ENCODE results near the gene NUP210L. TPM values are rescaled to one million over a fixed set of nuclear protein-coding genes. Genes with fewer than 3 reads are reported as not detected.

Gene NUP210L
- total and polyA plus RNA-seq, 2 of the 13 experiments (the other 11 are each of a cell fraction or from before 2014, with no cell fraction given) = not detected

DNA sequence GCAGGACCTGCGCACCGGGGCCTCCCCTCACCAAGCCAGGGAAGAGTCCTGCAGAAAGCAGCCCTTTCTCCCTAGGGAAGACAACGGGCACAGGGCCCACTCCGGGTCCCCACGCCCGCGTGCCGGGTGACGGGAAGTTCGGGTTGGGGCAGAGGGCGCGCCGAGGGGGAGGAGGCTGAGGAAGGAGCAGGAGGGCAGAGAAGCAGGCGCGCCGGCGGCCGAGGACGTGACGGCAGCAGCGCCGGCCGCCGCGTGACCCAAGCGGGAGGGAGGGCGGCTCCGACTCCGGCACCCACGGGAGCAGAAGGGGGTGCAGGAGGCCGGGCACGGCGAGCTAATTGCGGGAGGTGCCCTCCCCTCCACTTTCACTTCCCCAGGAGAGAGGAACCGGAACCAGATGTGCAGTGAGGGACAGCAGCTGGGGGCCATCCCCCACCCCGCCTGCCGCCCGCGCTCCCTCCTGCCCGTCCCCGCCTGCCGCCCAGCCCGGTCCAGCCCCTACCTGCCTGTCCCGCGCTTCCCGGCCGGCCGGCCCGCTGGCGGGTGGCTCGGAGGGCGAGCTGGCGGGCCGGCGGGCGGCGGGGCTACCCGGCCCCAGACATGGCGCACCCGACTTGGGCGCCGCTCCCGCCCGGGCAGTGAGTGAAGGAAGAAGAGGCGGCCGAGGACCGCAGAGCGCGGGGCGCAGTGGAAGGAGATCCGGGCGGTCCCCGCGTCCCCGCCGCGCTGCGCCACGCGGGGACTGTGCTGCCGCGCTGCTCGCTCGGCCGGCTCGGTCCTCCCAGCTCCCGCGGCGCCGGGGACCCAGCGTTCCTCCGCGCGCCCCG lies 208.9 kb downstream of the NUP210L start (continued):
- TF ChIP-seq, protein P1, sequence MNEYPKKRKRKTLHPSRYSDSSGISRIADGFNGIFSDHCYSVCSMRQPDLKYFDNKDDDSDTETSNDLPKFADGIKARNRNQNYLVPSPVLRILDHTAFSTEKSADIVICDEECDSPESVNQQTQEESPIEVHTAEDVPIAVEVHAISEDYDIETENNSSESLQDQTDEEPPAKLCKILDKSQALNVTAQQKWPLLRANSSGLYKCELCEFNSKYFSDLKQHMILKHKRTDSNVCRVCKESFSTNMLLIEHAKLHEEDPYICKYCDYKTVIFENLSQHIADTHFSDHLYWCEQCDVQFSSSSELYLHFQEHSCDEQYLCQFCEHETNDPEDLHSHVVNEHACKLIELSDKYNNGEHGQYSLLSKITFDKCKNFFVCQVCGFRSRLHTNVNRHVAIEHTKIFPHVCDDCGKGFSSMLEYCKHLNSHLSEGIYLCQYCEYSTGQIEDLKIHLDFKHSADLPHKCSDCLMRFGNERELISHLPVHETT (CRISPR knock-in tag; conservative IDR thresholded peaks at IDR 0.05) = no peak
- TF ChIP-seq ZNF138 (CRISPR knock-in tag; IDR thresholded peaks at IDR 0.05; ENCODE audit: low read depth) (0 out of 2 replicates have a peak, but pooled peaks have one; percentile 42), ZNF746 (CRISPR knock-in tag; IDR thresholded peaks at IDR 0.05) (0 out of 2 replicates have a peak, but pooled peaks have one; percentile 20), RFXAP (CRISPR knock-in tag; IDR thresholded peaks at IDR 0.05; ENCODE audit: borderline replicate concordance) (no peak), ZNF607 (CRISPR knock-in tag; IDR thresholded peaks at IDR 0.05; ENCODE audit: borderline replicate concordance) (peak; percentile 23; the same call in 1 of the 2 replicates)
- TF ChIP-seq, protein P2, sequence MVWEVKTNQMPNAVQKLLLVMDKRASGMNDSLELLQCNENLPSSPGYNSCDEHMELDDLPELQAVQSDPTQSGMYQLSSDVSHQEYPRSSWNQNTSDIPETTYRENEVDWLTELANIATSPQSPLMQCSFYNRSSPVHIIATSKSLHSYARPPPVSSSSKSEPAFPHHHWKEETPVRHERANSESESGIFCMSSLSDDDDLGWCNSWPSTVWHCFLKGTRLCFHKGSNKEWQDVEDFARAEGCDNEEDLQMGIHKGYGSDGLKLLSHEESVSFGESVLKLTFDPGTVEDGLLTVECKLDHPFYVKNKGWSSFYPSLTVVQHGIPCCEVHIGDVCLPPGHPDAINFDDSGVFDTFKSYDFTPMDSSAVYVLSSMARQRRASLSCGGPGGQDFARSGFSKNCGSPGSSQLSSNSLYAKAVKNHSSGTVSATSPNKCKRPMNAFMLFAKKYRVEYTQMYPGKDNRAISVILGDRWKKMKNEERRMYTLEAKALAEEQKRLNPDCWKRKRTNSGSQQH (CRISPR knock-in tag; IDR thresholded peaks at IDR 0.05; ENCODE audit: low read depth) = no peak
- TF ChIP-seq, protein P3, sequence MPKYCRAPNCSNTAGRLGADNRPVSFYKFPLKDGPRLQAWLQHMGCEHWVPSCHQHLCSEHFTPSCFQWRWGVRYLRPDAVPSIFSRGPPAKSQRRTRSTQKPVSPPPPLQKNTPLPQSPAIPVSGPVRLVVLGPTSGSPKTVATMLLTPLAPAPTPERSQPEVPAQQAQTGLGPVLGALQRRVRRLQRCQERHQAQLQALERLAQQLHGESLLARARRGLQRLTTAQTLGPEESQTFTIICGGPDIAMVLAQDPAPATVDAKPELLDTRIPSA (CRISPR knock-in tag; IDR thresholded peaks at IDR 0.05; ENCODE audit: borderline replicate concordance) = peak; percentile 3; the same call in 1 of the 2 replicates
- TF ChIP-seq, protein P4, sequence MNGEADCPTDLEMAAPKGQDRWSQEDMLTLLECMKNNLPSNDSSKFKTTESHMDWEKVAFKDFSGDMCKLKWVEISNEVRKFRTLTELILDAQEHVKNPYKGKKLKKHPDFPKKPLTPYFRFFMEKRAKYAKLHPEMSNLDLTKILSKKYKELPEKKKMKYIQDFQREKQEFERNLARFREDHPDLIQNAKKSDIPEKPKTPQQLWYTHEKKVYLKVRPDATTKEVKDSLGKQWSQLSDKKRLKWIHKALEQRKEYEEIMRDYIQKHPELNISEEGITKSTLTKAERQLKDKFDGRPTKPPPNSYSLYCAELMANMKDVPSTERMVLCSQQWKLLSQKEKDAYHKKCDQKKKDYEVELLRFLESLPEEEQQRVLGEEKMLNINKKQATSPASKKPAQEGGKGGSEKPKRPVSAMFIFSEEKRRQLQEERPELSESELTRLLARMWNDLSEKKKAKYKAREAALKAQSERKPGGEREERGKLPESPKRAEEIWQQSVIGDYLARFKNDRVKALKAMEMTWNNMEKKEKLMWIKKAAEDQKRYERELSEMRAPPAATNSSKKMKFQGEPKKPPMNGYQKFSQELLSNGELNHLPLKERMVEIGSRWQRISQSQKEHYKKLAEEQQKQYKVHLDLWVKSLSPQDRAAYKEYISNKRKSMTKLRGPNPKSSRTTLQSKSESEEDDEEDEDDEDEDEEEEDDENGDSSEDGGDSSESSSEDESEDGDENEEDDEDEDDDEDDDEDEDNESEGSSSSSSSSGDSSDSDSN (CRISPR knock-in tag; IDR thresholded peaks at IDR 0.05) = peak; percentile 48
- TF ChIP-seq, protein P5, sequence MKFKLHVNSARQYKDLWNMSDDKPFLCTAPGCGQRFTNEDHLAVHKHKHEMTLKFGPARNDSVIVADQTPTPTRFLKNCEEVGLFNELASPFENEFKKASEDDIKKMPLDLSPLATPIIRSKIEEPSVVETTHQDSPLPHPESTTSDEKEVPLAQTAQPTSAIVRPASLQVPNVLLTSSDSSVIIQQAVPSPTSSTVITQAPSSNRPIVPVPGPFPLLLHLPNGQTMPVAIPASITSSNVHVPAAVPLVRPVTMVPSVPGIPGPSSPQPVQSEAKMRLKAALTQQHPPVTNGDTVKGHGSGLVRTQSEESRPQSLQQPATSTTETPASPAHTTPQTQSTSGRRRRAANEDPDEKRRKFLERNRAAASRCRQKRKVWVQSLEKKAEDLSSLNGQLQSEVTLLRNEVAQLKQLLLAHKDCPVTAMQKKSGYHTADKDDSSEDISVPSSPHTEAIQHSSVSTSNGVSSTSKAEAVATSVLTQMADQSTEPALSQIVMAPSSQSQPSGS (CRISPR knock-in tag; IDR thresholded peaks at IDR 0.05) = no peak
- TF ChIP-seq, protein P6, sequence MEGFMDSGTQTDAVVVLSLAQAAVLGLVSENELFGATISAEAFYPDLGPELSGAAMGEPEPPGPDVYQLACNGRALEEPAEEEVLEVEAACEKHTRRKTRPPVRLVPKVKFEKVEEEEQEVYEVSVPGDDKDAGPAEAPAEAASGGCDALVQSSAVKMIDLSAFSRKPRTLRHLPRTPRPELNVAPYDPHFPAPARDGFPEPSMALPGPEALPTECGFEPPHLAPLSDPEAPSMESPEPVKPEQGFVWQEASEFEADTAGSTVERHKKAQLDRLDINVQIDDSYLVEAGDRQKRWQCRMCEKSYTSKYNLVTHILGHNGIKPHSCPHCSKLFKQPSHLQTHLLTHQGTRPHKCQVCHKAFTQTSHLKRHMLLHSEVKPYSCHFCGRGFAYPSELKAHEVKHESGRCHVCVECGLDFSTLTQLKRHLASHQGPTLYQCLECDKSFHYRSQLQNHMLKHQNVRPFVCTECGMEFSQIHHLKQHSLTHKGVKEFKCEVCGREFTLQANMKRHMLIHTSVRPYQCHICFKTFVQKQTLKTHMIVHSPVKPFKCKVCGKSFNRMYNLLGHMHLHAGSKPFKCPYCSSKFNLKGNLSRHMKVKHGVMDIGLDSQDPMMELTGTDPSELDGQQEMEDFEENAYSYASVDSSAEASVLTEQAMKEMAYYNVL (CRISPR knock-in tag; IDR thresholded peaks at IDR 0.05; ENCODE audit: borderline replicate concordance) = peak; percentile 55; the same call in 1 of the 2 replicates
- TF ChIP-seq, protein P7, sequence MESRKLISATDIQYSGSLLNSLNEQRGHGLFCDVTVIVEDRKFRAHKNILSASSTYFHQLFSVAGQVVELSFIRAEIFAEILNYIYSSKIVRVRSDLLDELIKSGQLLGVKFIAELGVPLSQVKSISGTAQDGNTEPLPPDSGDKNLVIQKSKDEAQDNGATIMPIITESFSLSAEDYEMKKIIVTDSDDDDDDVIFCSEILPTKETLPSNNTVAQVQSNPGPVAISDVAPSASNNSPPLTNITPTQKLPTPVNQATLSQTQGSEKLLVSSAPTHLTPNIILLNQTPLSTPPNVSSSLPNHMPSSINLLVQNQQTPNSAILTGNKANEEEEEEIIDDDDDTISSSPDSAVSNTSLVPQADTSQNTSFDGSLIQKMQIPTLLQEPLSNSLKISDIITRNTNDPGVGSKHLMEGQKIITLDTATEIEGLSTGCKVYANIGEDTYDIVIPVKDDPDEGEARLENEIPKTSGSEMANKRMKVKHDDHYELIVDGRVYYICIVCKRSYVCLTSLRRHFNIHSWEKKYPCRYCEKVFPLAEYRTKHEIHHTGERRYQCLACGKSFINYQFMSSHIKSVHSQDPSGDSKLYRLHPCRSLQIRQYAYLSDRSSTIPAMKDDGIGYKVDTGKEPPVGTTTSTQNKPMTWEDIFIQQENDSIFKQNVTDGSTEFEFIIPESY (CRISPR knock-in tag; IDR thresholded peaks at IDR 0.05) = no peak
- TF ChIP-seq, protein P8, sequence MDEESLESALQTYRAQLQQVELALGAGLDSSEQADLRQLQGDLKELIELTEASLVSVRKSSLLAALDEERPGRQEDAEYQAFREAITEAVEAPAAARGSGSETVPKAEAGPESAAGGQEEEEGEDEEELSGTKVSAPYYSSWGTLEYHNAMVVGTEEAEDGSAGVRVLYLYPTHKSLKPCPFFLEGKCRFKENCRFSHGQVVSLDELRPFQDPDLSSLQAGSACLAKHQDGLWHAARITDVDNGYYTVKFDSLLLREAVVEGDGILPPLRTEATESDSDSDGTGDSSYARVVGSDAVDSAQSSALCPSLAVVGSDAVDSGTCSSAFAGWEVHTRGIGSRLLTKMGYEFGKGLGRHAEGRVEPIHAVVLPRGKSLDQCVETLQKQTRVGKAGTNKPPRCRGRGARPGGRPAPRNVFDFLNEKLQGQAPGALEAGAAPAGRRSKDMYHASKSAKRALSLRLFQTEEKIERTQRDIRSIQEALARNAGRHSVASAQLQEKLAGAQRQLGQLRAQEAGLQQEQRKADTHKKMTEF (CRISPR knock-in tag; IDR thresholded peaks at IDR 0.05) = peak; percentile 26; the same call in 1 of the 2 replicates

Measured in HepG2 (cell line).